ENCODE data around the gene GHRHR. TPM values are rescaled to one million over a fixed set of nuclear protein-coding genes. Genes with fewer than 3 reads are reported as not detected.

GHRHR gene
- total RNA-seq, 1 donor from 2014 or later: not detected

DNA sequence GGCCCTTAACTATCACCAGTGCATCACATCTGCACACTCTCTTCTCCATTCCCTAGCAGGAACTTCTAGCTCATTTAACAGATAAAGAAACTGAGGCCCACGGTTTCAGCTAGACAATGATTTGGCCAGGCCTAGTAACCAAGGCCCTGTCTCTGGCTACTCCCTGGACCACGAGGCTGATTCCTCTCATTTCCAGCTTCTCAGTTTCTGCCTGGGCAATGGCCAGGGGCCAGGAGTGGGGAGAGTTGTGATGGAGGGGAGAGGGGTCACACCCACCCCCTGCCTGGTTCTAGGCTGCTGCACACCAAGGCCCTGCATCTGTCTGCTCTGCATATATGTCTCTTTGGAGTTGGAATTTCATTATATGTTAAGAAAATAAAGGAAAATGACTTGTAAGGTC is 38.6 kb upstream of the GHRHR start:
- TF ChIP-seq, protein P1, sequence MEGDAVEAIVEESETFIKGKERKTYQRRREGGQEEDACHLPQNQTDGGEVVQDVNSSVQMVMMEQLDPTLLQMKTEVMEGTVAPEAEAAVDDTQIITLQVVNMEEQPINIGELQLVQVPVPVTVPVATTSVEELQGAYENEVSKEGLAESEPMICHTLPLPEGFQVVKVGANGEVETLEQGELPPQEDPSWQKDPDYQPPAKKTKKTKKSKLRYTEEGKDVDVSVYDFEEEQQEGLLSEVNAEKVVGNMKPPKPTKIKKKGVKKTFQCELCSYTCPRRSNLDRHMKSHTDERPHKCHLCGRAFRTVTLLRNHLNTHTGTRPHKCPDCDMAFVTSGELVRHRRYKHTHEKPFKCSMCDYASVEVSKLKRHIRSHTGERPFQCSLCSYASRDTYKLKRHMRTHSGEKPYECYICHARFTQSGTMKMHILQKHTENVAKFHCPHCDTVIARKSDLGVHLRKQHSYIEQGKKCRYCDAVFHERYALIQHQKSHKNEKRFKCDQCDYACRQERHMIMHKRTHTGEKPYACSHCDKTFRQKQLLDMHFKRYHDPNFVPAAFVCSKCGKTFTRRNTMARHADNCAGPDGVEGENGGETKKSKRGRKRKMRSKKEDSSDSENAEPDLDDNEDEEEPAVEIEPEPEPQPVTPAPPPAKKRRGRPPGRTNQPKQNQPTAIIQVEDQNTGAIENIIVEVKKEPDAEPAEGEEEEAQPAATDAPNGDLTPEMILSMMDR (conservative IDR thresholded peaks at IDR 0.05): no peak

DNA sequence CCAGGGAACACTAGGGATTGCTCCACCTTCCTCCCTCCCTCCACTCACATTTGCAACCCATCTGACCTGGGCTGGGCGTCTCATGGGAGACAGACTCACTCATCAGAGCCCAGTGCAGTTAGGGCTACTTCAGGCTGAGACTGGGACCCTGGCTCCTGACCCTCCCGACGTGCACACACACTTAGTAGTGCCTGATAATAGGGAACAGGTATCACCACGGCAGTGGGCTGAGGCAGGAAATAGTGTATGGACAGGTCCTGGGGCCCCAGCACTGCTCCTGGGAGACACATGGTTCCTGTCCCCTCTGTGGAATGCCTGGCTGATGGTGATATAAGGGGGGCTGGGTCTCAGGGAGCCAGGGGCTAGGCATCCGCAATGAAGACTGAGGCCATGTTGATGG is 37.8 kb upstream of the GHRHR start:
- Mint-ChIP-seq H3K27ac (no peak overlapping the region), H3K9me3 (no peaks in the 10 kb centered on the region), H3K4me3 (no peak overlapping the region), H3K27me3 (no peaks in the 10 kb centered on the region), H3K4me1 (ENCODE audit: unreplicated experiment) (peaks cover 15% of the 10 kb centered on the region), H3K36me3 (no peaks in the 10 kb centered on the region)
- peak; percentile 42 for DNase-seq (ENCODE audit: extremely low spot score, unreplicated experiment)
- TF ChIP-seq, protein P1 (conservative IDR thresholded peaks at IDR 0.05): no peak

More for the DNA sequence above, 38.6 kb upstream of the GHRHR start:
- Mint-ChIP-seq H3K27me3 (no peaks in the 10 kb centered on the region), H3K27ac (no peak overlapping the region), H3K4me3 (no peak overlapping the region), H3K9me3 (no peaks in the 10 kb centered on the region), H3K4me1 (ENCODE audit: unreplicated experiment) (peaks cover 9% of the 10 kb centered on the region), H3K36me3 (no peaks in the 10 kb centered on the region)
- peak; percentile 48 for DNase-seq (ENCODE audit: extremely low spot score, unreplicated experiment)

DNA sequence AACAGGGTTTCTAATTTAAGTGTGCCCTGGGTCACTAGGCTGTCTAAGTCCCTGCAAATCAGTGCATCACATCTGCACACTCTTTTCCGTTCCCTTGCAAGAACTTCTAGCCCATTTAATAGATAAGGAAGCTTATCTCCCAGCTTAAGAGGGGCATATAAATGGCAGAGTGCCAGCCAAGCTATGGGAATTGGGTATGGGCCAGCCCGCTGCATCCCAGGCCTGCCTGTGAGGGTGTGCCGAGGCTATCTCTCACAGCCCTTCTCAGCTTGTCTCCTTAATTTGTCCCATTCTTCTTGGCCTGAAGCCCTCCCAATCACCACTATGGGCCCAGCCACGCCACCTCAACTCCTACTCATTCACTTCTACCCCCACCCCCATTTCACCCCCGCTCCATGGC is 37.4 kb upstream of the GHRHR start:
- Mint-ChIP-seq H3K36me3 (no peaks in the 10 kb centered on the region), H3K27ac (no peak overlapping the region), H3K9me3 (no peaks in the 10 kb centered on the region), H3K27me3 (no peaks in the 10 kb centered on the region), H3K4me3 (no peak overlapping the region), H3K4me1 (ENCODE audit: unreplicated experiment) (peaks cover 16% of the 10 kb centered on the region)
- DNase-seq (ENCODE audit: extremely low spot score, unreplicated experiment): peak; percentile 47
- TF ChIP-seq, protein P1 (conservative IDR thresholded peaks at IDR 0.05): no peak

DNA sequence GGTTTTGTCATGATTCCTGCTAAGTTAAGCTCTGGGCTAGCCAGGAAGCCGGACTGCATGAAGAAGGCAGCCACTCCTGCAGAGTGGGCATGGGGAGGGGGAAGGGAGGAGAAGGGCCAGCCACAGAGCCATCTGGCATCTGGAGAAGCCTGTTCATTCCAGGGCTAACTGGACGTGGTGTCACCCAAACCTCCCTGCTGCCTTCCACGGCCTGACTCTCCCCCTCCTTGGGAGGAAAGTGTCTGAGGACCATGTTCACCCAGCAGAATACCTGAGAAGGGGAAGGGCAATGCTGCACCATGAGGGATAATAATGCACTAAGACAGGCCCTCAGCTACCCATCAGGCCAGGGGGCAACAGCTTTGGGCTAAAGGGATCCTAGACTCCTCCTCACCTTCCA is 36.7 kb upstream of the GHRHR start:
- Mint-ChIP-seq H3K9me3 (no peaks in the 10 kb centered on the region), H3K36me3 (no peaks in the 10 kb centered on the region), H3K27ac (no peak overlapping the region), H3K4me1 (ENCODE audit: unreplicated experiment) (peaks cover 17% of the 10 kb centered on the region), H3K4me3 (no peak overlapping the region), H3K27me3 (no peaks in the 10 kb centered on the region)
- no peak for DNase-seq (ENCODE audit: extremely low spot score, unreplicated experiment)
- TF ChIP-seq, protein P1 (conservative IDR thresholded peaks at IDR 0.05): no peak

DNA sequence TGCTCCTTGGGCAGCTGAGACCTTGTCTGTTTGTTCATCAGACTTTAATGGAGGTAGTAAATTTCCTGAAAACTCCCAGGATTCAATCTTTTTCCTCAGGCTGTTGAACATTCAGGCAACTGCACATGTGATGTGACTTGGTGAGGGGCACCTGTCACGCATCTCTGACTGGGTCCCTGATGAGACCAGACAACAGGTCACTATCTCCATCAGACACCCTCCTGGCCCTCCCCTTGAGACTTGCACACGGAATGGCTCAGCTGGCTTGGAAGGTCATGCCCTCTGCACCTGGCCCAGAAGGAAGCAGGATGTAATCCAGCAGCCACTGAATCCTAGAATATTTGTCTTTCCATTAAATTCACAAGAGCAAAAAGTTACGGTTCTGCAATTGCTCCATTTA is 36.2 kb upstream of the GHRHR start:
- no peak overlapping the region for H3K27ac Mint-ChIP-seq
- H3K4me3 Mint-ChIP-seq: no peak overlapping the region
- TF ChIP-seq, protein P1 (conservative IDR thresholded peaks at IDR 0.05): no peak
- no peaks in the 10 kb centered on the region for H3K36me3 Mint-ChIP-seq
- peaks cover 21% of the 10 kb centered on the region for H3K4me1 Mint-ChIP-seq (ENCODE audit: unreplicated experiment)
- H3K9me3 Mint-ChIP-seq: no peaks in the 10 kb centered on the region
- no peak for DNase-seq (ENCODE audit: extremely low spot score, unreplicated experiment)
- H3K27me3 Mint-ChIP-seq: peaks cover 3% of the 10 kb centered on the region
